Endodermal cell (in vitro differentiated cells): ENCODE results near the gene NEU3. TPM values are rescaled to one million over a fixed set of nuclear protein-coding genes. Genes with fewer than 3 reads are reported as not detected.

Source experiments
- DNase-seq: peaks from one replicate; pipeline ENCODE4 v3.0.0-alpha.2; 2017
- H3K27ac ChIP-seq: 2 replicates; pipeline ENCODE4 v1.5.1; 2013; ENCODE audit warnings: mild to moderate bottlenecking, low read depth, low read length, moderate library complexity
- H3K27me3 ChIP-seq: 2 replicates; pipeline ENCODE4 v1.6.1; 2013; ENCODE audit warnings: mild to moderate bottlenecking, low read length, moderate library complexity; ENCODE audit not compliant: insufficient read depth, control insufficient read depth, poor library complexity, severe bottlenecking
- H3K36me3 ChIP-seq: 2 replicates; pipeline ENCODE4 v1.7.0; 2013; ENCODE audit warnings: mild to moderate bottlenecking, low read length, moderate library complexity; ENCODE audit not compliant: control insufficient read depth, insufficient read depth
- H3K4me1 ChIP-seq: one replicate; pipeline ENCODE4 v1.7.0; 2013; ENCODE audit warnings: low read length; ENCODE audit not compliant: control insufficient read depth, insufficient read depth
- H3K4me3 ChIP-seq: 2 replicates; pipeline ENCODE4 v1.5.1; 2013; ENCODE audit warnings: mild to moderate bottlenecking, low read length, moderate library complexity
- H3K9ac ChIP-seq: 2 replicates; pipeline ENCODE4 v1.6.1; 2013; ENCODE audit warnings: mild to moderate bottlenecking, low read length, moderate library complexity; ENCODE audit not compliant: poor library complexity, severe bottlenecking; ENCODE audit errors: extremely low read depth
- H3K9me3 ChIP-seq: 2 replicates; pipeline ENCODE4 v1.6.1; 2013; ENCODE audit warnings: mild to moderate bottlenecking, low read length, moderate library complexity; ENCODE audit not compliant: control insufficient read depth
- H3K27ac Mint-ChIP-seq: 2 replicates; pipeline ENCODE4 v1.8.0; 2020; ENCODE audit warnings: mixed read lengths
- H3K27me3 Mint-ChIP-seq: 2 replicates; pipeline ENCODE4 v1.8.0; 2021; ENCODE audit warnings: mild to moderate bottlenecking, mixed read lengths; ENCODE audit not compliant: insufficient read depth
- H3K36me3 Mint-ChIP-seq: 2 replicates; pipeline ENCODE4 v1.8.0; 2020; ENCODE audit warnings: low read depth, mixed read lengths
- H3K4me1 Mint-ChIP-seq: 2 replicates; pipeline ENCODE4 v1.8.0; 2020; ENCODE audit warnings: mixed read lengths
- H3K4me3 Mint-ChIP-seq: 2 replicates; pipeline ENCODE4 v1.8.0; 2020; ENCODE audit warnings: mild to moderate bottlenecking, moderate library complexity, mixed read lengths
- H3K9me3 Mint-ChIP-seq: 2 replicates; pipeline ENCODE4 v1.8.0; 2020; ENCODE audit warnings: mild to moderate bottlenecking, mixed read lengths
- CTCF ChIP-seq: fragments of 200-600 bp; sonication (generic); conservative IDR thresholded peaks from 2 replicates; pipeline ENCODE4 v1.5.0; 2021; ENCODE audit warnings: antibody characterized with exemption, mild to moderate bottlenecking
- WGBS, 2 experiments: methylation state at CpG; one replicate each; pipeline versions ENCODE4 v1.1.5 to v1.1.7; 2013; ENCODE audit warnings: missing lambda C conversion rate in 2 of 2, mixed read lengths in 1 of 2; ENCODE audit not compliant: insufficient coverage in 1 of 2, insufficient read length in 1 of 2; 5-methylcytosine and 5-hydroxymethylcytosine counted together
- total RNA-seq, 2 donors: library from RNA; stranded (reverse); fragmentation: NEBNext Ultra II Directional in 1 of 2; extraction: Animal tissue kit (Norgen Biotek cat#: 25700) in 1 of 2; gene quantifications; 2 replicates in 1 of 2; 3 replicates in 1 of 2; pipeline ENCODE4 v1.2.1, GENCODE V29; 2021

NEU3 gene
- total RNA-seq, 2 donors from 2014 or later, result 9.1 to 10.8 TPM

- Histone ChIP-seq H3K4me1 (no peaks in the 10 kb centered on the region), H3K36me3 (no peaks in the 10 kb centered on the region), H3K27me3 (peaks cover 6% of the 10 kb centered on the region), H3K9ac (no peak overlapping the region), H3K9me3 (peaks cover 20% of the 10 kb centered on the region), H3K27ac (no peak overlapping the region), H3K4me3 (no peak overlapping the region)
- Mint-ChIP-seq H3K9me3 (peaks cover 30% of the 10 kb centered on the region), H3K4me3 (no peak overlapping the region), H3K27ac (no peak overlapping the region), H3K36me3 (peaks cover 5% of the 10 kb centered on the region), H3K27me3 (no peaks in the 10 kb centered on the region), H3K4me1 (no peaks in the 10 kb centered on the region)
- TF ChIP-seq CTCF, result peak; percentile 97
- WGBS, 2 experiments, result 51 to 74% methylated on average over 2 to 5 of the region's 5 CpGs
- peak; percentile 96 for DNase-seq
Measured at GRCh38 chr11:75022759-75023396, 34.1 kb downstream of the NEU3 start.

GRCh38 chr11:75023446-75024067 is 34.8 kb downstream of the NEU3 start:
- 92 to 100% methylated on average over 2 to 6 of the region's 6 CpGs for WGBS, 2 experiments
- Histone ChIP-seq H3K9me3 (peaks cover 13% of the 10 kb centered on the region), H3K36me3 (no peaks in the 10 kb centered on the region), H3K4me1 (no peaks in the 10 kb centered on the region), H3K27me3 (peaks cover 11% of the 10 kb centered on the region), H3K9ac (no peak overlapping the region), H3K4me3 (no peak overlapping the region), H3K27ac (no peak overlapping the region)
- no peak for TF ChIP-seq CTCF
- H3K36me3 Mint-ChIP-seq, result peaks cover 4% of the 10 kb centered on the region
- peaks cover 23% of the 10 kb centered on the region for H3K9me3 Mint-ChIP-seq
- DNase-seq, result no peak
- peaks cover 4% of the 10 kb centered on the region for H3K27me3 Mint-ChIP-seq
- H3K4me1 Mint-ChIP-seq, result no peaks in the 10 kb centered on the region
- no peak overlapping the region for H3K27ac Mint-ChIP-seq
- H3K4me3 Mint-ChIP-seq, result no peak overlapping the region

- Histone ChIP-seq H3K4me3 (no peak overlapping the region), H3K9me3 (peaks cover 10% of the 10 kb centered on the region), H3K27me3 (peaks cover 16% of the 10 kb centered on the region), H3K4me1 (no peaks in the 10 kb centered on the region), H3K36me3 (no peaks in the 10 kb centered on the region), H3K9ac (no peak overlapping the region), H3K27ac (no peak overlapping the region)
- no peak overlapping the region for H3K27ac Mint-ChIP-seq
- WGBS, 2 experiments, result 89 to 92% methylated on average over 5 to 6 of the region's 6 CpGs
- no peaks in the 10 kb centered on the region for H3K4me1 Mint-ChIP-seq
- no peaks in the 10 kb centered on the region for H3K36me3 Mint-ChIP-seq
- H3K4me3 Mint-ChIP-seq, result no peak overlapping the region
- DNase-seq, result no peak
- TF ChIP-seq CTCF, result no peak
- H3K27me3 Mint-ChIP-seq, result peaks cover 8% of the 10 kb centered on the region
- peaks cover 18% of the 10 kb centered on the region for H3K9me3 Mint-ChIP-seq
Measured at GRCh38 chr11:75024068-75024449, 35.3 kb downstream of the NEU3 start.
